Measurements from ENCODE around the gene IMPDH2. TPM values are rescaled to one million over a fixed set of nuclear protein-coding genes. Genes with fewer than 3 reads are reported as not detected.
"Not testable (repeated sequence)": the region's sequence is repeated elsewhere in the genome, so short reads cannot be mapped to it uniquely, and the experiment has no call there.

Gene IMPDH2
- total RNA-seq, 2 donors from 2014 or later: 60.2 to 71.3 TPM

GRCh38 chr3:49008627-49009026 is 20.6 kb downstream of the IMPDH2 start:
- intact Hi-C loops (cut with DNase I); ATAC-seq; DNase-seq: not testable (repeated sequence)

- intact Hi-C loops (cut with DNase I): no loop called here
- peak; percentile 83 to 89 for ATAC-seq
- DNase-seq: peak; percentile 91
These were observed 21.2 kb downstream of the IMPDH2 start for GRCh38 chr3:49007771-49008528.

GRCh38 chr3:49007068-49007770 is 22.0 kb downstream of the IMPDH2 start, which contains the start of gene WDR6:
TSS of gene WDR6 (plus strand) at chr3:49007391. CDS start at chr3:49007432, 41 bp downstream.
- DNase-seq: peak; percentile 98
- intact Hi-C loops (cut with DNase I): no loop called here
- ATAC-seq: peak; percentile 92 to 93

DNA sequence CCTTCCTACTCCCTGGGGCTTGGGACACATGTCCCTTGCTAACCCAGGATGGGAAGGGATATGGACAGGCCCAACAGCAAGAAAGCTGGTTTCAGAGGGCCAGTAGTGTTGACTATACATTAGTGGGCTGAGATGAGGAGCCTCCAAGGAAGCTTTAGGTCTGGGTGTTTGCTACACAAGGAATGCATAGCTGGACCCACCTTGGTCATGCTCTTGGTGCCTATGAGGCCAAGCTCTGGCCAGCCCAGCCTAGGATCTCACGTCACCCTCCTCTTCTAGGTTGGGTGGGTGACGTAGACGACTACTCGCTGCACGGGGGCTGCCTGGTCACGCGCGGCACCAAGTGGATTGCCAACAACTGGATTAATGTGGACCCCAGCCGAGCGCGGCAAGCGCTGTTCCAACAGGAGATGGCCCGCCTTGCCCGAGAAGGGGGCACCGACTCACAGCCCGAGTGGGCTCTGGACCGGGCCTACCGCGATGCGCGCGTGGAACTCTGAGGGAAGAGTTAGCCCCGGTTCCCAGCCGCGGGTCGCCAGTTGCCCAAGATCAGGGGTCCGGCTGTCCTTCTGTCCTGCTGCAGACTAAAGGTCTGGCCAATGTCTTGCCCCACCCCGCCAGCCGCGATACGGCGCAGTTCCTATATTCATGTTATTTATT is 22.7 kb downstream of the IMPDH2 start:
- peak; percentile 15 to 16 for ATAC-seq
- intact Hi-C loops (cut with DNase I): no loop called here
- peak; percentile 53 for DNase-seq

DNA sequence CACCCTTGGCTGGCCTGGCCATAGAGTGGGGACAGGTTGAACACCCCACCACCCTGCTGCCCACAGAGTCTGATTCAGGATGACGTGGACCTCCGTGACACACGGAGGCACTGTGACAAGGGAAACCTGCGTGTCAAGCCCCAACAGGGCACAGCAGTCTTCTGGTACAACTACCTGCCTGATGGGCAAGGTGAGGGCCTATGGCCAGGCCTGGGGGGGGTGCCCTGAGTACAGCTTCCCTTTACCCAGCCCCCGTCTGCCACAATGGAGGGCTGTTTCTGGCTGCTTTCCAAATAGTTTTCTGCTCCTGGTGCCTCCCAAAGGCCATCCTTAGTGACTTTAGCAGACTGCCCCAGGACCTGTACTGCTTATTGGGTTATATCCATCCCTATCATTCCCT is 23.2 kb downstream of the IMPDH2 start:
- ATAC-seq: no peak
- DNase-seq: no peak
- intact Hi-C loops (cut with DNase I): no loop called here

GRCh38 chr3:49005303-49005680 is 23.9 kb downstream of the IMPDH2 start:
- DNase-seq: no peak
- ATAC-seq: no peak
- intact Hi-C loops (cut with DNase I): no loop called here

GRCh38 chr3:49004352-49005302 is 24.6 kb downstream of the IMPDH2 start:
- intact Hi-C loops (cut with DNase I): no loop called here
- ATAC-seq: no peak
- no peak for DNase-seq

DNA sequence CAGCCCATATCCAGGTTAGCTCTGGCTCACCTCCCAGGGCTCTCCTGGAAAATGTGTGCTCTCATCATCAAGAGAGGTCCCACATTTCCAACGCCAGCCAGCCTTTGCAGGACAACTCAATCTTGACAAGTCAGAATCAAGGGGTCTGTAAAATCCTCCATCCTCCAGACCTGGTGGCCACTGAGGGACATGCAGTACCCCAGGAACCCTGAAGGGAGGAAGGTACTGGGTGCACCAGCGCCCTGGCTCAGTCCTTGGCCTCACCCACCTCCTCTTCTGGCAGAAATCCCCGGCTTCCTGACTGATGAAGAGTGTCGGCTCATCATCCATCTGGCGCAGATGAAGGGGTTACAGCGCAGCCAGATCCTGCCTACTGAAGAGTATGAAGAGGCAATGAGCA is 28.0 kb downstream of the IMPDH2 start:
- DNase-seq: no peak
- intact Hi-C loops (cut with DNase I): no loop called here
- ATAC-seq: no peak

DNA sequence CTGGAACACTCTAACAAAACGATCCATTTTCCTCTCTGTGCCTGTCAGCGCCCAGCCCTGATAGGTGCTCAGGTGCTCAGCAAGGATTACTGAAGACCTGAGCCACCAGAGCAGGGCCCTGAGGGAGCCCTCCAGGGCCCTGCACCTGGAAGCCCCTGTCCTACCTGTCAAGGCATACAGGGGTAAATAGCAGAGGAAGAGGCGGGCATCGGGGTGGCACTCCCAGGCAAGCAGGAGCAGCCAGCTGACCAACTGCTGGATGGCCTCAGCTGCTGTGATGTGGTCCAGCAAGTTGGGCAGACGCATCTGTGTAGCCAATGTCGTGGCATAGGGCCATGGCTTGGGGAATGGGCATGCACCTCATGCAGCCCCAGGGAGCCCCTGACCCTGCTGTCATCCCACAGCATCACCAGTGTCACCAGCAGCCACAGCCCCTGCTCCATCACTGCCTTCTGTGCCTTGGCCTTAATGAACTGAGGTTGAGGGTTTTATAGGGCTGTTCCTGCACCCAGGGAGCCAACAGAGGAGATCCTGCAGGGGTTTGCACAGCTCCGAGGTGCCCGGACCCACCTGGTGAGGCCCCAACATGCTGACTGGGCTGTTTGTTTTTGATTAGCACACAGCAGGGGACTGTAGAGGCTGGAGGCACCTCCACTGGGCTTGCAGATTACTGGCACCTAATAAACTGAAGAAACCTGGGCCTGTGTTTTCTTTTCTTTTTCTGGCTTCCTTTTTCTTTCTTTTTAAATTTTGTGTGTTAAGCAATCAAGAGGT is 29.9 kb downstream of the IMPDH2 start:
- intact Hi-C loops (cut with DNase I): no loop called here
- DNase-seq: no peak
- ATAC-seq: no peak

- DNase-seq (no peak), ATAC-seq (no peak)
- intact Hi-C loops (cut with DNase I): no loop called here
These were observed 31.2 kb downstream of the IMPDH2 start for GRCh38 chr3:48997714-48998637.

- DNase-seq: no peak
- ATAC-seq: no peak
- intact Hi-C loops (cut with DNase I): no loop called here
These were observed 32.0 kb downstream of the IMPDH2 start for GRCh38 chr3:48997102-48997635.

- DNase-seq (no peak), ATAC-seq (no peak)
- intact Hi-C loops (cut with DNase I): no loop called here
These were observed 32.6 kb downstream of the IMPDH2 start for GRCh38 chr3:48996640-48997039.

- ATAC-seq: no peak
- DNase-seq: no peak
- intact Hi-C loops (cut with DNase I): no loop called here
These were observed 35.4 kb downstream of the IMPDH2 start for GRCh38 chr3:48993834-48994233.

DNA sequence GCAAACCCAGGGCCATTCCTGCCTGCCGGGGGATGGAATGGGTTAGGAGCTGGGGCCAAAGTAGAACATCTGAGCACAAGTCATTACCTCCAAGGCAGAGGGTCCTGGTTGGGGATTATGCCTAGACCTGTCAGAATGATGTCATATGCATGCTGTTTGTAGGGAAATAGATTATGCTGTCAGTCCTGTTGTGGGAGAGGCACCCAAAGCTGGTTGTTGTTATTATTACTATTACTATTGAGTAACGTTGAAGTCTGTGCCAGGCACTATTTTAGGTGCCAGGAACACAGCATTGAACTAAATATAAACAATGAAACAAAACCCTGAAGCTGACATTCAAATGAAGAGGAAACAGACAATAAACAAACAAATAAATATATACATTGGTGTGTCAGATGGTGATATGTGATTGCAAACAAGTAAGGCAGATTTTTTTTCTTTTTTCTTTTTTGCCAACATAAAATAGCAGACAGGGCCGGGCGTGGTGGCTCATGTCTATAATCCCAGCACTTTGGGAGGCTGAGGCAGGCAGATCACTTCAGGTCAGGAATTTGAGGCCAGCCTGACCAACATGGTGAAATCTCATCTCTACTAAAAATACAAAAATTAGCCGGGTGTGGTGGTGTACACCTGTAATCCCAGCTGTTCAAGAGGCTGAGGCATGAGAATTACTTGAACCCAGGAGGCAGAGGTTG is 37.2 kb downstream of the IMPDH2 start:
- intact Hi-C loops (cut with DNase I): no loop called here
- ATAC-seq (no peak), DNase-seq (no peak)

- ATAC-seq (peak; percentile 20 to 31), DNase-seq (peak; percentile 34)
- intact Hi-C loops (cut with DNase I): no loop called here
These were observed 38.3 kb downstream of the IMPDH2 start for GRCh38 chr3:48990636-48991469.
